Measurements from ENCODE around the gene UBE2I.

DNA sequence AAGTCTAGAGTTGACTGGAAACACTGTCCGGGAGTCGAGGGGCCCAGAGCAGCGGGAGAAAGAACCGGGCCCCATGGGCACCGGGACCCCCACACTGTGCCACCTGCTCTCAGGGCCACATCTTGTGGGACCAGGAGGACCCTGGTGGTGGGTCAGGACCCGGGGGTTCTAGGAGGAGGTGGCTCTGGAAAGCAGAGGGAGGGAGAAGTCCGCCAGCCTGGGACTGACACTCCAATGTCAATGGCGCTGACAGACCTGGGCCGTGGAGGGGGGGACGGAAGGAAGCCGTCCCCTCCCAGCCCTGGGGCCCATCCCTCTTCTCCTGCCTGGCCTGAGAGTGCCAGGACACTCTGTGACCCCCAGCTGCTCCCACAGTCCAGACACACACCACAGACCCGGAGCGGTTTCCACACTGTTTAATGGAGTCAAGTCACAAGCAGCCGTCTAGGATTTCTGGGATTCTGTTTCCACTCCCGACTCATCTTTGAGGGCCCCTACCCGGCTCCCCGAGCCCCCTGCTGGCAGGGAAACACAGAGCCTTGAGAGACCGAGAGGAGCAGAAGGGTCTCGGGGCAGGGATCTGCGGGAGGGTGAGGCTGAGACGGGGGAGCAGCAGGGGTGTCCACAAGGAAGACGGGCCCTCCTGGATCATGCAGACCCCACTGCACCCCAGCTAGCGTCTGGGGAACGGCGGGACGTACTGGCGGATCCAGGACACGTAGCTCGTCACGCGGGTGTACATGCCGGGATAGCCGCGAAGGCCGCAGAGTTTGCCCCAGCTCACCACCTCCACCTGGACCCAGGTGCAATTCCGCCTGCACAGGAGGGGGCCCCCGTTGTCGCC, 23.5 kb upstream of the UBE2I start:
- TF ChIP-seq, protein P1, sequence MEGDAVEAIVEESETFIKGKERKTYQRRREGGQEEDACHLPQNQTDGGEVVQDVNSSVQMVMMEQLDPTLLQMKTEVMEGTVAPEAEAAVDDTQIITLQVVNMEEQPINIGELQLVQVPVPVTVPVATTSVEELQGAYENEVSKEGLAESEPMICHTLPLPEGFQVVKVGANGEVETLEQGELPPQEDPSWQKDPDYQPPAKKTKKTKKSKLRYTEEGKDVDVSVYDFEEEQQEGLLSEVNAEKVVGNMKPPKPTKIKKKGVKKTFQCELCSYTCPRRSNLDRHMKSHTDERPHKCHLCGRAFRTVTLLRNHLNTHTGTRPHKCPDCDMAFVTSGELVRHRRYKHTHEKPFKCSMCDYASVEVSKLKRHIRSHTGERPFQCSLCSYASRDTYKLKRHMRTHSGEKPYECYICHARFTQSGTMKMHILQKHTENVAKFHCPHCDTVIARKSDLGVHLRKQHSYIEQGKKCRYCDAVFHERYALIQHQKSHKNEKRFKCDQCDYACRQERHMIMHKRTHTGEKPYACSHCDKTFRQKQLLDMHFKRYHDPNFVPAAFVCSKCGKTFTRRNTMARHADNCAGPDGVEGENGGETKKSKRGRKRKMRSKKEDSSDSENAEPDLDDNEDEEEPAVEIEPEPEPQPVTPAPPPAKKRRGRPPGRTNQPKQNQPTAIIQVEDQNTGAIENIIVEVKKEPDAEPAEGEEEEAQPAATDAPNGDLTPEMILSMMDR (IDR thresholded peaks at IDR 0.05), result no peak
- TF ChIP-seq POLR2A (IDR thresholded peaks at IDR 0.05), result no peak
